Activated CD8-positive, alpha-beta memory T cell treated with anti-CD3 and anti-CD28 coated beads for 48 hours (primary cell): ENCODE results near the gene BRF1.

Source experiments
- DNase-seq, 3 experiments: peaks; one replicate each; pipeline ENCODE4 v3.0.0-alpha.2; 2020; ENCODE audit warnings: low read depth in 2 of 3, low spot score in 2 of 3

BRF1 gene

DNA sequence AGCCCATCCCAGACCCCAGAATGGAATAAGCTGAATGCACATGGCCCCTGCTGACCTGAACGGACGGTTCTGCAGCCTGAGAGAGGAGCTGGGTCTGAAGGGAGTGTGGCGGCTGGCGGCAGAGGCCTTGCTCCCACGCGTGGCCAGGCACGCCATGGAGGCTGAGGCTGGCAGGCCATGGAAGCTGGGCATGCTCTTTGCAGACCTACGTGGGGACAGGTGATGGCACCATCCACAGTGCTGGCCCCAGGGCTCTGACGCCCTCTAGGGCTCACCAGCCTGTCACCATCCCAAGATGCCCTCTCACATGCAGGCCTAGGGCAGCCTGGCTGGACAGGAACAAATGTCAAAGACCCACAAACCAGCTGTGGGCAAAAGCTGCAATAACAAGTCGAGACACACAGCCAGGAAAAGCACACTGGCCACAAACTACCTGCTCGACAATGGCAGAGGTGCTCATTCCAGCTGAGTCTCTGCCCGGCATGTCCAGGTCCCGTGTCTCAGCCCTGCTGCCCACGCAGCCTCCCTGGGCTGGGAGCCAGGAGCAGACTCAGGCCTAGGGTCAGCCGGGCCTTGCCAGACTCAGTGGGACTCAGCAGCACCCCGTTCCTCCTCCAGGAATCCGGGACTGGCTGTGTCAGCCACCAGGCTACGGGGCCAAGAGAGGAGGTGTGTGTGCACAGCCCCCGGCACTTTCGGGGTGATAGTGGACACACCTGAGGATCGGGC lies 32.8 kb downstream of the BRF1 start:
- no peak for DNase-seq

DNA sequence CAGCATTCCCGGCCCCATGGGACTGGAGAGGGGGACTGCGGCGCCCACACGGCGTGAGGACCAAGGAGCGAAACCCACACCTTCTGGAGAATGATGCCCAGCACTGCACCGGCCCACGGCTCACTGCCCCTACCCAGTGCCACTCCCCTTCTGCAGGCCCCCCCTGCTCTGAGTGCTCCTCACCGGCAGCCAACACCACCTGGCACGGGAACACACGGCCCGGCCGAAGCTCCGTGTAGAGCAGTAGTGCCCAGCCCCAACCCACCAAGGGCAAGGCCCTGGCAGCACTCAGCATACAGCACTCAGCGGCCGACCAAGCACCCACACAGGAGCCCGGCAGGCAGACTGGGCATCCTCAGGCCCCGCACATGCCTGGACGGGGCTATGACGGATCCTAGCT lies 39.0 kb downstream of the BRF1 start:
- no peak for DNase-seq

DNA sequence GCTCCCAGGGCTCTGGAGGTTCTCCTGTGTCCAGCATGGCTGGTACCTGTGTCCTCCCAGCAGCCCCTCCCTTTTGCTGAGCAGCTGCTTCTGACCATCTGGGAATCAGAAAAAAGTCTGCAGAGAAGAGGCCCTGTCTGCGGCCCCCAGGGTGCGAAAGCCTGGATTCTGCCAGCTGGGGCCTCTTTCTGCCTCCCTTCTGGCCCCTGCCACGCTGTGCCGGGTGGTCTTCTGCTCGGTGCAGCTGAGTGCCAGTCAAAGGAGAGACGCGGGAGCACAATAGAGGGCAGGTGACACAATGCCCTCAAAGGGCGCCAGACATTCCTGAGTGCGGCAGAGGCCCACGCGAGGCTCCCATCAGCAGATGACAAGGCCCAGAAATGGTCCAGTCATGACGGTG lies 39.8 kb downstream of the BRF1 start:
- DNase-seq = no peak

DNA sequence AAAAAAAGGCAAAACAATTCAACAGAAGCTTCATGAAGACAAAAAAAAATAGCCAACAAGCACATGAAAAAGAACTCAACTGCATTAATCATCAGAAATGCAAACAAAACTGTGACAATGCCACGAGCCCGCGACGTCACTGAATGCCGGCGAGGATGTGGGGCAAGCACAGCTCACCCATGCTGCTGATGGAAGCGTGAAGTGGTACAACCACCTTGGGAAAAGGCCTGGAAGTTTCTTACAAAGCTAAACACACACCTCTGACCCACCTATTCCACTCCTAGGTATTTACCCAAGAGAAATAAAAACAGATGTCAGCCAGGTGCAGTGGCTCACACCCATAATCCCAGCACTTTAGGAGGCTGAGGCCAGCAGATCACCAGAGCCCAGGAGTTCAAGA lies 42.0 kb downstream of the BRF1 start:
- DNase-seq = no peak

DNA sequence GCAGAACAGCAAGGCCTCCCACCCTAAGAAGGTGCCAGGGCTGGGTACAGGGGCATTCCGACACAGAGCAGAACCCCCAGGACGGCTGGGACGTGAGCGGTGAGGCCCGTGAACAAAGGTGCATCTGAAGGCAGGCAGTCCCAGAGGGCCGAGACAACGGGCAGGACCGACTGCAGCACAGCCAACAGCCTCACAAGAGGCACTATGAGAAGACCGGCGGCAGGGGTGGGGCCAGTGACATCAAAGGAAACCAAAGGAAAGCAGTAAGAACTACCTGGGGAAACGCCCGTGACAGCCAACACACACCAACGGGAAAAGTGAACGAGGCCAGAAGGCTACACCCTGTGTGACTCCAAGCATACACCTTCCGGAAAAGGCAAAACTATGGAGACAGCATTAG lies 43.3 kb downstream of the BRF1 start:
- no peak for DNase-seq

DNA sequence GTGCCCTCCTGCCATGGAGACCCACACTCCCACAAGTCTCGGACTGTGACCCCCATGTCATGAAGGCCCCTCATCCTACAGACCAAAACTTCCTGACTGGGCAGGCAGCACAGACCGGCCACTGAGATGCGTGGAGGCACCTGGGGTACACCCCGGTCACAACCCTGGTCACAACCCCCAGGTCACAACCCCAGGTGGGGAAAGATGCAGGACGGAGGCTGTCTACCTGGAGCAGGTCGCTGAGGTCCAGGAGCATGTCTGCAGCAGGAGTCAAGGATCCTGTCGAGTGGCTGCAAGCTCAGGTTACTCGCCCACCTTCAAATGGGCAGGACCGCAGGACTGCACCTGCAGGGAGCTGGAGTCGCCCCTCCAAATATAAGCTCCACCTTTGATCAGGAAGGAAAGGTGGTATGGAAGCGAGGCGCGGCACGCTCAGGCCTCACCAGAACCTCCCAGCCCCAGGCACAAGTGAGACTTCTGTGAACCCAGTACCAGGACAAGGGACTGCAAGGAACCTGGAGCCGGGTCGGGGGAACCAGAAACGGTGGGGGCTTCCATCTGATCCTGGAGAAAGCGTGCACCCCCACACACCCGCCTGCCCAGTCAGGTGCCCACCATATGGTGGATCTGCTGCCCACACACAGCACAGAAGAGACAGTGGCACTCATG lies 44.4 kb downstream of the BRF1 start:
- no peak for DNase-seq

DNA sequence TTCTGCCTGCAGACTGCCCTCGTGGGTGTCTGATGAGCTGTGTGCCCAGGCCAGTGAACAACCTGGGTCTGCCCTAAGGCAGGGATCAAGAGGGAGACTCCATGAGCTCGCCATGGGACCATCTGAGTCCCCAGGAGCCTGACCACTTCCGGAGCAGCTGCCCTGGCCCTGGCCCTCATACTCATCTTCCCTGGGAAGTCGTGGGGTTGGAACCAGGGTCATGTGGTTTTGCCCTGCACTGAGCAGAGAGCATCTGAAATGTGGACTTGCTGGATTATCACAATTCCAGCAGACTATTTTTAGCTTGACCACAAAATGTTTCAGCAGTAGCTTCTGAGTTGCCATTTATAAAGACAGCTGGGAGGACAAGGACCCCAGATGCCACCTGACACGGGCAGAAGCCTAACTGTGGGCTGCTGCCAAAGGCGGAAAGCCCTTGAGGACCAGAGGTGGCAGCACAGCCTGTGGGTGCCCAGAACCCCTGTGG lies 45.7 kb downstream of the BRF1 start:
- DNase-seq = no peak

DNA sequence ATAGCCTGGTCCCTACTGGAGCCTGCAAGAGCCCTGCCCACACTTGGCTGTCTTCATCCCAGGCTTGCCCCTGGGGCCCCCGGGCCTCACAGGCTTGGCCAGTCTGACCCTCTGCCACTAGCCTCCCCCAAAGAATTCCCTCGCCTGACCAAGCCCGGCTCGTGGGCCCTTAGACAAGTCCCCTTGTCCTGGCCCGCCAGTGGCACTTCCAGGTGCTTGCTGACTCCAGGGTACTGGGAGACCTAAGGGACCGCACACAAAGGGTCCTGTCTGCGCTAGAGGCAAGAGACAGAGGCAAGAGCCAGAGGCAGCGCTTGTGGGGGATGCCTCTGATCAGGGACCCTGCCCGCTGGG lies 47.5 kb downstream of the BRF1 start:
- no peak for DNase-seq

DNA sequence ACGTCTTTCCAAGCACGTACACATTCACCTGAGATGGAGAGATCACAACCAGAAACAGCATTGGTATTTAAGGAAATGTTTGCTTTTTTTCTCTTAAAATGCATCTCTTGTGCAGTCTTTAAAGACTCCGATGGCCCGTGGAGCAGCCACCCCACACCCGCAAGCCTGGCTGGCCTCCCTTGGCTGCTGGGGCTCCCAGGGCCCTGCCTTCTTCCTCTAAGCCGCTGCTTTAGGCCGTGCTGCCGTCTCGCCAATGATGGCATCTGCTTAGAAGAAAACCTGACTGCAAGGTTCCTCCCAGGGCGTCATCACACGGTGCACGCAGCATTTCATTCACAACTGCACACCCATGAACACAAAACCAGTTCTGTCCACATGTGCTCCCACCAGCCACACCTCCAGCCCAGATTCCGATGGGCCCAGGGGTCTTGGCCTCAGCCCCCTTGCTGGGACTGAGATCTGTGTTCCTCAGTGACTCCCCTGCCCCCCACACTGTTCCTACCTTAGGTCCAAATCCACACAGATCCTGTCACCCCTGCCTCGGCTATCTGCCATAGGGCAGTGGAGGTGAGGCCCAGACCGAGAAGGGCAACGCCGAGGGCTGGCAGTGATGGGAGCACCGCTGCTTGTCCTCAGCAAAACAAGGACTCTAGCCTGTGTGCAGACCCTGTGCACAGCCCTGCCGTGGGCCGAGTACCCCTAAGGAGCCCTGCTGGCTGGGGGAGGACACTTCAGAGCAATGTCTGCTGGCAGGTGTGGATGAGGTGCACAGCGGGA lies 48.1 kb downstream of the BRF1 start:
- no peak for DNase-seq

DNA sequence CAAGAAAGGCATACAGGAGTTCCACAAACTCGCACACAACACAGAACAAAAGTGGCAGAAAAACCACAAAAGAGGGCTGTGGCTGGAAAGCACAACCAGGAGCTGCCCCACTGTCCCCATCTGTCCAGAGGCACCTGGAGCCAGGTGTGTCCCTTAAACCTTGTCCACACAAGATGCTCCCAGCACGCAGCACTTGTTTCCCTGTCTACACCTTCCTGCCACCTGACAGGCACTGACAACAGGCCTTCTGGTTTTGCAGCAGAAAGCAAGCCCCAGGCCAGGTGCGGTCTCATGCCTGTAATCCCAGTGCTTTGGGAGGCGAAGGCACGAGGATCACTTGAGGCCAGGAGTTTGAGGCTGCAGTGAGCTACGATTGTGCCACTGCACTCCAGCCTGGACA lies 48.9 kb downstream of the BRF1 start:
- DNase-seq = no peak

DNA sequence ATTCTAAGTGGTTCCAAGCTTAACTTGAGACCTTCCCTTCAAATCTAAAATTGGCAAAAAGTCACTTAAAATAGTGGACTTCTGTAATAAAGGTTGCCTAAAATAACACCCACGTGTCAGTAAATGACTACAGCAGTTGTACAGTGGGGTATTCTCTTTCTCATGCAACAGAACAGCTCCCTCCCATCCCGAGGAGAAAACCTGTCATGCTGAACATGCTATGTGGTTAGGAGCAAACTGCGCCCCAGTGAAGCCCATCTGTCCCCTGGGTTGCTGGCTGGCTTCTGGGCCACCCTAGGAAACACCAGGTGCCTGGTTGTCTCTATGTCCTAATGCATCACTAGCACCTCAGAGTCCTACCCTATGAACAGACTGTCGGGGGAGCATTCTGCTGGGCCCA lies 49.8 kb downstream of the BRF1 start:
- no peak for DNase-seq

DNA sequence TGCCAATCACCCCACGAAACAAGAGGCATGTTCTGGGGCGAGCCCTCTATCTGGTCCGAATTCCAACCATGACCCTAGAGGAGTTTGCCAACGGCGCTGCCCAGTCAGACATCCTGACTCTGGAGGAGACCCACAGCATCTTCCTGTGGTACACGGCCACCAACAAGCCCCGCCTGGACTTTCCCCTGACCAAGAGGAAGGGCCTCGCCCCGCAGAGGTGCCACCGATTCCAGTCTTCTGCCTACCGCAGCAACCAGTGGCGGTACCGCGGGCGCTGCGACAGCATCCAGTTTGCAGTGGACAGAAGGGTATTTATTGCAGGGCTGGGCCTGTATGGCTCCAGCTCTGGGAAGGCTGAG lies 50.8 kb downstream of the BRF1 start:
- DNase-seq = no peak

DNA sequence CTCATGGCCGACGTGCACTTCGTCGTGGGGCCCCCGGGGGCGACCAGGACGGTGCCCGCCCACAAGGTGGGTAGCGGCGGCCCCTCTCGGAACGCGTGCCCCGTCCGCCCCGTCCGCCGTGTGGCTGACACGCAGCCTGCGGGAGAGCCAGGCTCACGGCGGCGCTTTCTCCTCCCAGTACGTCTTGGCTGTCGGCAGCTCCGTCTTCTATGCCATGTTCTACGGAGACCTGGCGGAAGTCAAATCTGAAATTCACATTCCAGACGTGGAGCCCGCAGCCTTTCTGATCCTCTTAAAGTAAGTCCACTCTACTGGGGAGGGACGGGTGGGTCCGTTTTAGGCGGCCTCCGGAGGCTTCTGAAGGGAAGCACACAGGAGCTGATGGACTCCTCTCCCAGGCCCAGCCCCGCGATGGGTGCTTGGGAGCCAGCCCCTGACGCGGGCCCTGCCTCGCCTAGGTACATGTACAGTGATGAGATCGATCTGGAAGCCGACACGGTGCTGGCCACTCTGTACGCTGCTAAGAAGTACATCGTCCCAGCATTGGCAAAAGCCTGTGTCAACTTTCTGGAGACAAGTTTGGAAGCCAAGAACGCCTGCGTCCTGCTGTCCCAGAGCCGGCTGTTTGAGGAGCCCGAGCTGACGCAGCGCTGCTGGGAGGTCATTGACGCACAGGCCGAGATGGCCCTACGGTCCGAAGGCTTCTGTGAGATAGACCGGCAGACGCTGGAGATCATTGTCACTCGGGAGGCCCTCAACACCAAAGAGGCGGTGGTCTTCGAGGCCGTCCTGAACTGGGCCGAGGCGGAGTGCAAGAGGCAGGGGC lies 51.4 kb downstream of the BRF1 start:
- DNase-seq = no peak

DNA sequence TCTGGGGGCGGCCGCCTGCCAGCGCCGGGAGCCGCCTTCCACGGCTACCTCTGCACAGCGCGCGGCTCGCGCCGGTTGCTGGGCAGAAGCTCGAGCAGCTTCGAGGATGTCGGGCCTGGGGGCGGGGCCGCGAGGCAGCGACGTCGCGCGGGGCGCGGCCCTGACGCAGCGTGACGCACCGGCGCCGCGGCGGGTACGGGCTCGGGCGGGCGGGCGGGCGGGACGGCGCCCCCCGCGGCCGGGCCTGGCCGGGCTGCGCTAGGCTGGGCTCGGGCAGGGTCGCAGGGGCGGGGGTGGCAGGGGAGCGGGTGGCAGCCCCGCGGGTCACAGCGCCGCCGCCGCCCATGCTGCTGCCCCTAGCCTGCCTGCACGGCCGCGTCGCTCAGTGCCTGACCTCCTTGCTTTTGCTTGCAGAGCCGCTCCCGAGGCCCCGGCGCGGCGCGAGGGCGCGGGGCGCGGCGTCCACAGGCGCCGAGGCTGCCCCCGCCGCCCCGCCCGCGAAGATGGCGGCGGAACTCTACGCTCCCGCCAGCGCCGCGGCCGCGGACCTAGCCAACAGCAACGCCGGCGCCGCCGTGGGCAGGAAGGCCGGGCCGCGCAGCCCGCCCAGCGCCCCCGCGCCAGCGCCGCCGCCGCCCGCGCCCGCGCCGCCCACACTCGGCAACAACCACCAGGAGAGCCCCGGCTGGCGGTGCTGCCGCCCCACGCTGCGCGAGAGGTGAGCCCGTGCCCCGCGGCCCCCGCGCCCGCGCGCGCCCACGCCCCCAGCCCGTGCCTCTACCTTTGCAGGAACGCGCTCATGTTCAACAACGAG lies 52.2 kb downstream of the BRF1 start, which contains the start of gene BTBD6:
BTBD6 (plus strand) TSS at position 166 of the 814 bp plus-strand sequence; CDS start at position 345, 179 bp downstream.
- peak; percentile 65 to 76 (median 76) for DNase-seq

DNA sequence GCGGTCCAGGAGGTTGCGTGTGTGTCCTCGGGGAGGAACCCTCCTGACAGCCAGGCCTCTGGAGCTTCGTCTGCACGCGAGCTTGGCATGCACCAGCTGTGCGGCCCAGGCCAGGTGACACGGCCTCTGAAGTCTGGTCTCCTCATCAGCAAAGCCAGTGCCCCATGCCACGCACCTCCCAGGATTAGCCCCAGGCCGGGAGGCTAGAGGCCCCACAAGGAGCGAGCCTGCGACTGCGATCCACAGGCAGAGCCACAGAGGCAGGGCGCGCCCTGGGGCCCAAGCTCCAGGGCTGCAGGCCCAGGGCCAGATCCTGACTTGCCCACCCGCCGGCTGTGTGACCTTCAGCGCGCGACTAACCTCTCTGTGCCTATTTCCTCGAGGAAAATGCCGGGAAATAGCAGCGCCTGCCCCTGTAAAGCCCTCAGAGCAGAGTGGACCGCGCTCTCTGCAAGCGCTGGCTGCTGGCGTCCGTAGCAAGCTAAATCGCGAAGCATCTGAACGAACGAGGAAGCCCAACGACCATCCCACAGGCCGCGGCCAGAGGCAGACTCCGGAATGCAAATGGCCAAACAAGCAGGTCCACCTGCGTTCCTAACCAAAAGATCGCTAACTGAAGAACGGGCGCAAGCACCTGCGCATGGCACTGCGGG lies 53.0 kb downstream of the BRF1 start:
- DNase-seq = no peak

DNA sequence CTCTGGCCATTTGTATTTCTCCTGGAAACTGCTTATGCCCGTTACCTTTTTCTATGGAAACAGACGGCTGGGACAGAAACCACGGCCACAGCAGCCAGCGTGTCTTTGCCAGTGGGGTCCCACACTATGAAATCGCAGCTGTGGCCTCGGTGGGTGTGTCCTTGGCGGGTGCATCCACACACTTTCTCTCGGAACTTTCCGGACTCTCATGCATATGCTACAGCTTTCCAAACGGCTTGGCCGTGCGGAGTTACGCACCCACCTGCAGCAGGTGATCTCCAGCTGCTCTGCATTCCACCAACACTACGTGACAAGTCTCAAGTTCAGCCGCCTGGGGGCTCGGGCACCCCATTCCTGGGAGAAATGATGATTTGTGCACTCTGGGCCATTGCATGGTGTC lies 53.8 kb downstream of the BRF1 start:
- no peak for DNase-seq

DNA sequence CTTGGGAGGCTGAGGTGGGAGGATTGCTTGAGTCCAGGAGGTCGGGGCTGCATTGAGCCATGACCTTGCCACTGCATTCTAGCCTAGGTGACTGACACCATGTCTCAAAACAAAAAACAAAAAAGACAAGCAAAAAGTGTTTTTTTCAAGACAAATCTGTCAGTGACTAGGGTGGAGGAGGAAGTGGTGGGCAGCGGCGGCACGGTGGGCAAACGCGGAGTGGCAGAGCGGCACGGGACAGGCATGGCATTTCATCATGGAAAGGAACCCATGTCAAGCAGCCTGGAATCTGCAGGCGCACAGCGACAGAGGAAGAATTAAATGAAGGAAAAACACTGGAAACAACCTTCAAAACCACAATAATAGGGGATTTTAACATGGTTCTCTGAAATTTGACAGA lies 56.5 kb downstream of the BRF1 start:
- no peak for DNase-seq

DNA sequence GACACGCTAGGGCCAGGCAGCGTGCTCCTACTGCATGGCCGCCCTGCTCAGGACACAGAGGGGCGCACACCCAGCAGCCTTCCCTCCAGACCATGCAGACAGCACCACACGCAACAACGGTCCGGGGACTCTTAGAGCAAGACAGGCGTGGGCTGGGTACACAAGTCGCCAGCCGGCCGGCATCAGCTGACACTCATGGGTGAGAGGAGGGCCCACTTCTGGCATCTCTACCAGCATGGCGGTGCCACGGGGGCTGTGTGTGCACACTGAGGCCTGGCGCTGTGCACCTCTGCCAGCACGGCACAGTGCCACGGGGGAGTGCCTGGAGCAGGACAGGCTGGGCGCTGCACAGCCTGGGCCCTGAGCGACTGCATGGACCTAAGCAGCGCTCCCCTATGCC lies 59.2 kb downstream of the BRF1 start:
- no peak for DNase-seq

DNA sequence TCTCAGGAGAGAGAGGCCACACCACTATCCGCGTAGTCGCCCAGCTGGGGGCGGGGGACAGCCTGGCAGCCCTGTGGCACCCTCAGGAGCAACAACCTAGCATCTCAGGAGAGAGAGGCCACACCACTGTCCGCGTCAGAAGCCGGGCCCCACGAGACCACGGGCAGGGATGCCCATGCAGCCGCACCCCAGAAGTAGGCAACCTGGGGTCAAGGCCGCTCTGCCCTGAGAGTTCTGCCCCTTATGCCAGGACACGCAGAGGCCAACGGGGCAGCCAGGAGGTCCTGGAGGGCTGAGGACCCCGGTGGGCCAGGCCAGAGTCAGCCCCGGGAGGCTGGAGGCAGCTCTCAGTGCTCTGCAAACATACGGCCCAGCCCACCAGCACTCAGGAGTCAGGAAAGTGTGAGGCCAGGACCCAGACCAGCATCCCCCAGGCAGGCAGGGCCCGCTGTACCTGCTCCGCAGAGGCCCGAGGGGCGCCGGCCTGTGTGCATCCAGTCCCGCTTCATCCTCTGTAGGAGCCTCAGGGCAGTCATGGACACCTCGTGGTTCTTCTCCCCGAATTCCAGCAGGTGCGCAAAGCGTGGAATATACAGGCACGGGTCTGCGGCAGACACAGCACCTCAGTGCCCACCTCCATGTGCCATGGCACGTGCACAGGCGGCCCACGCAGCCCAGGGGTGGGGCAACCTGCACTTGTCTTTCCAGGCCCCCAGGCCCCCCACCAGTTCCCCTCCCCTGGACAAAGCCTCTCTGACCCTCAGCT lies 59.8 kb downstream of the BRF1 start:
- DNase-seq = no peak
